NT2/D1 (cell line): ENCODE data around the gene DBNDD2.

Experiments used
- SUZ12 ChIP-seq: IDR thresholded peaks from 2 replicates; pipeline ENCODE4 v1.6.1; 2011; ENCODE audit not compliant: insufficient read length, insufficient read depth; ENCODE audit errors: extremely low read depth
- YY1 ChIP-seq: IDR thresholded peaks from 2 replicates; pipeline ENCODE4 v1.6.1; 2011; ENCODE audit not compliant: insufficient read length, insufficient read depth
- ZNF274 ChIP-seq: IDR thresholded peaks from 2 replicates; pipeline ENCODE4 v1.6.1; 2011; ENCODE audit warnings: mild to moderate bottlenecking, low read depth, low read length

GRCh38 chr20:45366192-45366591 is 41.9 kb upstream of the DBNDD2 start:
- TF ChIP-seq YY1 (no peak), ZNF274 (no peak), SUZ12 (no peak)
